Mesothelial cell of epicardium (in vitro differentiated cells): ENCODE data around the gene BET1L. TPM values are rescaled to one million over a fixed set of nuclear protein-coding genes. Genes with fewer than 3 reads are reported as not detected.

Source experiments
- DNase-seq, 2 experiments: peaks; one replicate each; pipeline ENCODE4 v3.0.0; 2021; ENCODE audit warnings: low spot score in 2 of 2; ENCODE audit not compliant: unreplicated experiment in 2 of 2
- H3K27ac Mint-ChIP-seq: 2 replicates; pipeline ENCODE4 v1.8.0; 2021; ENCODE audit warnings: mixed read lengths
- H3K27me3 Mint-ChIP-seq: 2 replicates; pipeline ENCODE4 v1.8.0; 2021; ENCODE audit warnings: low read depth, mixed read lengths
- H3K36me3 Mint-ChIP-seq: 2 replicates; pipeline ENCODE4 v1.8.0; 2021; ENCODE audit warnings: mixed read lengths
- H3K4me1 Mint-ChIP-seq: 2 replicates; pipeline ENCODE4 v1.8.0; 2021; ENCODE audit warnings: mixed read lengths
- H3K4me3 Mint-ChIP-seq: 2 replicates; pipeline ENCODE4 v1.8.0; 2021; ENCODE audit warnings: mild to moderate bottlenecking, moderate library complexity, mixed read lengths
- H3K9me3 Mint-ChIP-seq: 2 replicates; pipeline ENCODE4 v1.8.0; 2021; ENCODE audit warnings: mixed read lengths
- CTCF ChIP-seq: fragments of 200-600 bp; sonication (generic); IDR thresholded peaks from one replicate; pipeline ENCODE4 v1.5.0; 2021; ENCODE audit warnings: antibody characterized with exemption; ENCODE audit not compliant: unreplicated experiment
- total RNA-seq: library from RNA; stranded (reverse); gene quantifications from 3 replicates; pipeline ENCODE4 v1.2.1, GENCODE V29; 2021

Gene BET1L
- total RNA-seq, 1 donor from 2014 or later: 68.2 TPM

- peaks cover 22% of the 10 kb centered on the region for H3K4me1 Mint-ChIP-seq
- H3K27ac Mint-ChIP-seq: peak overlapping the region; percentile 94
Measured at GRCh38 chr11:235609-235996, 28.4 kb upstream of the BET1L start.

GRCh38 chr11:235180-235579 lies 28.0 kb upstream of the BET1L start:
- Mint-ChIP-seq H3K4me1 (peaks cover 22% of the 10 kb centered on the region), H3K27ac (peak overlapping the region; percentile 94), H3K36me3 (peaks cover 11% of the 10 kb centered on the region), H3K4me3 (peak overlapping the region; percentile 91), H3K9me3 (no peaks in the 10 kb centered on the region), H3K27me3 (no peaks in the 10 kb centered on the region)
- TF ChIP-seq CTCF: no peak
- DNase-seq: no peak

More at GRCh38 chr11:235609-235996, 28.4 kb upstream of the BET1L start:
- DNase-seq: no peak
- peak overlapping the region; percentile 91 for H3K4me3 Mint-ChIP-seq
- no peak for TF ChIP-seq CTCF
- H3K36me3 Mint-ChIP-seq: peaks cover 12% of the 10 kb centered on the region
- no peaks in the 10 kb centered on the region for H3K27me3 Mint-ChIP-seq
- H3K9me3 Mint-ChIP-seq: no peaks in the 10 kb centered on the region

GRCh38 chr11:232783-233565 lies 25.8 kb upstream of the BET1L start:
- Mint-ChIP-seq H3K36me3 (peaks cover 14% of the 10 kb centered on the region), H3K9me3 (no peaks in the 10 kb centered on the region), H3K4me3 (no peak overlapping the region), H3K27me3 (no peaks in the 10 kb centered on the region), H3K27ac (no peak overlapping the region), H3K4me1 (peaks cover 13% of the 10 kb centered on the region)
- no peak for DNase-seq
- TF ChIP-seq CTCF: no peak

GRCh38 chr11:230431-230830 lies 23.2 kb upstream of the BET1L start:
- Mint-ChIP-seq H3K4me1 (peaks cover 6% of the 10 kb centered on the region), H3K4me3 (no peak overlapping the region), H3K9me3 (no peaks in the 10 kb centered on the region), H3K27me3 (no peaks in the 10 kb centered on the region), H3K36me3 (peaks cover 15% of the 10 kb centered on the region), H3K27ac (no peak overlapping the region)
- TF ChIP-seq CTCF: no peak
- DNase-seq: no peak

- TF ChIP-seq CTCF: no peak
- H3K27me3 Mint-ChIP-seq: no peaks in the 10 kb centered on the region
Measured at GRCh38 chr11:227824-228379, 20.7 kb upstream of the BET1L start.

More at GRCh38 chr11:227824-228379, 20.7 kb upstream of the BET1L start:
- Mint-ChIP-seq H3K36me3 (peaks cover 19% of the 10 kb centered on the region), H3K27ac (no peak overlapping the region), H3K4me1 (no peaks in the 10 kb centered on the region), H3K9me3 (no peaks in the 10 kb centered on the region), H3K4me3 (no peak overlapping the region)
- DNase-seq: no peak
